Lower leg skin (tissue), 3 donors: ENCODE results near the gene CLMN.

ENCODE experiments used
- POLR2A ChIP-seq, 2 donors: fragments of 450-650 bp; IDR thresholded peaks; one replicate each; pipeline ENCODE4 v1.6.1; 2016 to 2017; ENCODE audit warnings: antibody characterized with exemption in 2 of 2, mild to moderate bottlenecking in 1 of 2, moderate library complexity in 1 of 2
- TF ChIP-seq, protein P1 (sequence below), 3 donors: fragments of 450-650 bp; IDR thresholded peaks; one replicate each; pipeline ENCODE4 v1.5.1; 2016; ENCODE audit warnings: antibody characterized with exemption in 3 of 3, mild to moderate bottlenecking in 3 of 3, moderate library complexity in 2 of 3

DNA sequence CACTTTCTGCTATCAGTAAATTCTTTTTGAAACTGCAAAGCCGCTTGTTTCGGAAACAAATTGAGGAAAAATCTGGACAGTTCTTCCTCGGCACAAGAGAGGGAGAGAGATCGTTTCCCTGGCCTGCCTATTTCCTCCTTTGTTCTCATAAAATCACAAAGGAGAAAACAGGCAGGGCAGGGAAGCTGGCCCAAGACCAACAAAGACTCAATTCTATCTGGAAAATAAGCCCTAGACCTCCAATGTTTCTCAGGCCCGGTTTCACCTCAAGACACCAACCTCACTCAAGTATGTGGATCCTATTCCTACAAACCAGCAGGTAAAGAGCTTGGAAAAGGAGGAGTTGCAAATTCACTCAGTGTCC is 181.9 kb downstream of the CLMN start:
- no peak for TF ChIP-seq POLR2A (IDR thresholded peaks at IDR 0.05)
- TF ChIP-seq, protein P1, sequence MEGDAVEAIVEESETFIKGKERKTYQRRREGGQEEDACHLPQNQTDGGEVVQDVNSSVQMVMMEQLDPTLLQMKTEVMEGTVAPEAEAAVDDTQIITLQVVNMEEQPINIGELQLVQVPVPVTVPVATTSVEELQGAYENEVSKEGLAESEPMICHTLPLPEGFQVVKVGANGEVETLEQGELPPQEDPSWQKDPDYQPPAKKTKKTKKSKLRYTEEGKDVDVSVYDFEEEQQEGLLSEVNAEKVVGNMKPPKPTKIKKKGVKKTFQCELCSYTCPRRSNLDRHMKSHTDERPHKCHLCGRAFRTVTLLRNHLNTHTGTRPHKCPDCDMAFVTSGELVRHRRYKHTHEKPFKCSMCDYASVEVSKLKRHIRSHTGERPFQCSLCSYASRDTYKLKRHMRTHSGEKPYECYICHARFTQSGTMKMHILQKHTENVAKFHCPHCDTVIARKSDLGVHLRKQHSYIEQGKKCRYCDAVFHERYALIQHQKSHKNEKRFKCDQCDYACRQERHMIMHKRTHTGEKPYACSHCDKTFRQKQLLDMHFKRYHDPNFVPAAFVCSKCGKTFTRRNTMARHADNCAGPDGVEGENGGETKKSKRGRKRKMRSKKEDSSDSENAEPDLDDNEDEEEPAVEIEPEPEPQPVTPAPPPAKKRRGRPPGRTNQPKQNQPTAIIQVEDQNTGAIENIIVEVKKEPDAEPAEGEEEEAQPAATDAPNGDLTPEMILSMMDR (IDR thresholded peaks at IDR 0.05) = no peak
